ENCODE results near the gene PHC2. TPM values are rescaled to one million over a fixed set of nuclear protein-coding genes. Genes with fewer than 3 reads are reported as not detected.
A peak's percentile ranks its signal among the peaks of the same experiment; 100 is the strongest.

Gene PHC2
- total RNA-seq, 1 experiment from 2014 or later: 101 TPM

DNA sequence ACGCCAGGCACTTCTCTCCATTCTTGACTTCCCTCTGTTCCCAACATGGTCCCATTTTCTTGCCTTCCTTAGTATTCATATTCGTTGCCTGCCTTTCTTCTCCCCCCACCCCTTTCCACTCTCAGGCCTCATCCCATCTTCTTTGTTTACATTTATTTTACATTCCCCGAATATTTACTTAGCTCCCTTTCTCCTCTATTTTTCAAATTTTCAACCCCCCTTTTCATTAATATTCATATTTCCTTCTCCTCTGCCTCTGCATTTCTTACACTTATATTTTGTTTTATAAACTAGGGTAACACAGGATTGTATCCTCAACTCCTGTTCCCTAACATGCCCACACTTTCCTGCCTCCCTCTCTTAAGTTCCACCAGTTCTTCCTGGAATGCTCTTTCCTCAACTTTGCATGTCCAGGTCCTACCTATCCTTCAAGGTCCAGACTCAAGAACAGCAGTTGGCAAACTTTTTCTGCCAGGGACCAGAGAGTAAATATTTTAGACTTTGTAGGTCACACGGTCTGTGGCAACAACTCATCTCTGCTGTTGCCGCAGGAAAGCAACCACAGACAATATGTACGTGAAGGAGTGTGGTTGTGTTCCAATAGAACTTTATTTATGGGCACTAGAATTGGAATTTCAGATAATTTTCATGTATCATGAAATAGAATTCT, 80.1 kb downstream of the PHC2 start:
- no peak for DNase-seq (ENCODE audit: low read depth)

DNA sequence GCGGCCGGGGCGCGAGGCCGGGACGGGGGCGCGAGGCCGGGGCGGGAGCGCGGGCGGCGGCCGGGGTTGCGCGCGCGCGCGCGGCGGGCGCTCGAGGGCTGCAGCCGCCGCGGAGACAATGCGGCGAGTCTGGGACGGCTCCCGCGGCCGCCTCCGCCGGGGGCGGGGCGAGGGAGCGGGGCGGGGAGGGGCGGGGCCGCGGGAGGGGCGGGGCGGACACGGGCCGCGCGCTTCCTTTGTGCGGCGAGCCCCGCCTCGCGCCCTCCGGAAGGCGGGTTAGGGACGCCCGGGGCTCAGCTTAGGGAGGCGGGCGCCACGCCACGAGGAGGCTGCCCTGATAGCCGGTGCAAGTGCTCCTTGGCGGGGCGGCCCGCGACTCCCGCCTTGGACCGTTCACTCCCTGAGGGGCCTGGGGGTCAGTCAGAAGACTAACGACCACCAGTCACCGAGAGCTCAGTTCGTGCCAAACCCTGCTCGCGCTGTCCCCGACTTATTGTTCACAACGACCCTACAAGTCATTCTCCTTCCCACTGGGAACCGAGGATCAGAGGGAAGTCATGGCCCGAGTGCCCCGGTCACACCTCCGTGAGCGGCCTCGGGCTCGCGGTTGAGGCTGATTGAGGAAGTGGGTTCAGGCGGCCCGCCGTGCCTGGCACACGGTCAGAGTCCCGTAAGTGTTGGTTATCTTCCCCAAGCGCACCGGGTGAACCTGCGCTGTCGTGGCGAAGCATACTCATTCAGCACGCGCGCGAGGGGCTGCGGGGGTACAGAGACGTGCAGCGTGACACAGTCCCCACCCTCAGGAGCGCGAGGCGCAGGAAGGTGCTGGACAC, 80.9 kb downstream of the PHC2 start:
- DNase-seq (ENCODE audit: low read depth): peak; percentile 95

DNA sequence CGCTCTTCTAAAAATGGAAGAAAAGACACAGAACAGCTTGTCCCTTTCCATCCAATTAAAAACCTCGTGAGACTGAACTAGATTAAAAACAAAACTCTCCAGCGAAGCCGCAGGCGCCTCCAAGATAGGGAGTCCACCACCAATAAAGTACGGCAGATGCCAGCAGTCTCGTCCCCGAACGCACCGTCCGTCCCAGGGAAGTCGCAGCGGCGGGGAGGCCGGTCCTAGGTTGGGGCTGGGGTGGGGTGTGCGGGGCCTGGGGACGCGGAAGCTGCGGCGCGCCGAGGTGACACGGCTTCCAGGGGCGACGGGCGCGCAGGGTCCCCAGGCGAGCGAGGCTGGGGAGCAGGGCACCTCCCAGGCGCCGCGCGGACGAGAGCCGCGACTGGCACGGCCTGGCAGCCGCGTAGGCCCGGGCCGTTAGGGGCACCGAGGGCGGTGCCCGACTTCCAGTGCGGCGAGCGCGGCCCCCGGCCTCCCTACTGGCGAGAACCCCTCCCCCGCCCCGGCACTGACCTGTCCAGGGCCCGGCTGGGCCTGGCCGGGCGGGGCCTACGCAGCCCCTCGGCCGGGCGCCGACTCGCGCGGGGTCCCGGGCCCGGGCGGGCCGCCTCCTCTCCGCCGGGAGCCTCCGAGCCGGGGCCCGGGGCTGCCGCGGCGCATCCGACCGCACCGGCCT, 81.7 kb downstream of the PHC2 start:
- peak; percentile 61 for DNase-seq (ENCODE audit: low read depth)

DNA sequence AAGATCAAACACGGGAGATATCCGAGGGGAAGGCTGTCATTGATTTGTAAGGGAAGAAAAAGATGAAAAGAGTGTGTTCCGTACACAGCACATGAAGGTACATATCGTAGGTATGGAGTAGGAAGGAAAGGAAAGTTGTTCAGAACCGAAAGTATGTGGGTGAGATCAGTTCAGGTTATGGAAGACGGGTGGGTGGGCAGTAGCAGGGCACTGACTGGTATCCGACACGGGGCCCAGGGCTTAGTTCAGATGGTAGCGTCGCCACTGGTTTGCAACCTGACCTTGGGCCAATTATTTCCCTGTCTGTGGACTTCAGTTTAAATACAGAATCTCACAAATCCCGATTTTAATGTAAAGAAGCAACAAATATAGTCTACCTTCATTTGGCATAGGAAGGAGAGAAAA, 82.2 kb downstream of the PHC2 start:
- peak; percentile 65 for DNase-seq (ENCODE audit: low read depth)

DNA sequence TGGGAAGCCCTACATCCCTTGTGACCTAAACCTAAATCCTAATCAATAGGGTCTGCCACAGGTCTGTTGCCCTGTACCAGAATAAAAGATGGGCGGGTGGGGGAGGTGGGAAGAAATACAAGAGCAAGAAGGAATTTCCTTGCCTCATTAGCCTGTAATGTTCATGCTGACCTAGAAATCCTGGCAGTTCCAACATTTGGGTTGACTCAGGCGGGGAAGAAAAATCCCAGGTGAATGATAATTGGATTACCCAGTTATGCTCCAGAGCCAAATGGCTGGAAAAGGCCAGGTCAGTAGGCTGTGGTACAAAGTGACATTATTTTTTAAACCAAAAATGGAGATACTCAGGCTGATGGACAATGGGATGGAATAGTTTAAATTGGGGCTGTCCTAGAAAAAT, 82.7 kb downstream of the PHC2 start:
- peak; percentile 71 for DNase-seq (ENCODE audit: low read depth)

DNA sequence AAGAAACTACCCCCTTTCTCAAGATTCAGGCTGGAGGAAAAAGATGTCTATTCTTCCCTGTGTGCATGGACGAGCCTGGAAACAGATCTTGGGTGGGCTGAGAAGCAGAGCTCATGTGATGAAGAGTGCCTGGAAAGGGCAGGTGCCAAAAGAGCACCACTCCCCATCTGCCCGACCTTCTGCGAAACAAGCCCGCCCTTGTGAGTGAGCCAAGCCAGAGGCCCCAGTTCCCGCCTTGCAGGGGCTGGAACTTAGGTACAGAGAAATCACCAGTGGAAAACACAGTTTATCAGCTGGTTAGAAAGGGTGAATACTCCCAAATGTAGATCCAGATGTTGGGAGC, 83.3 kb downstream of the PHC2 start:
- peak; percentile 72 for DNase-seq (ENCODE audit: low read depth)

DNA sequence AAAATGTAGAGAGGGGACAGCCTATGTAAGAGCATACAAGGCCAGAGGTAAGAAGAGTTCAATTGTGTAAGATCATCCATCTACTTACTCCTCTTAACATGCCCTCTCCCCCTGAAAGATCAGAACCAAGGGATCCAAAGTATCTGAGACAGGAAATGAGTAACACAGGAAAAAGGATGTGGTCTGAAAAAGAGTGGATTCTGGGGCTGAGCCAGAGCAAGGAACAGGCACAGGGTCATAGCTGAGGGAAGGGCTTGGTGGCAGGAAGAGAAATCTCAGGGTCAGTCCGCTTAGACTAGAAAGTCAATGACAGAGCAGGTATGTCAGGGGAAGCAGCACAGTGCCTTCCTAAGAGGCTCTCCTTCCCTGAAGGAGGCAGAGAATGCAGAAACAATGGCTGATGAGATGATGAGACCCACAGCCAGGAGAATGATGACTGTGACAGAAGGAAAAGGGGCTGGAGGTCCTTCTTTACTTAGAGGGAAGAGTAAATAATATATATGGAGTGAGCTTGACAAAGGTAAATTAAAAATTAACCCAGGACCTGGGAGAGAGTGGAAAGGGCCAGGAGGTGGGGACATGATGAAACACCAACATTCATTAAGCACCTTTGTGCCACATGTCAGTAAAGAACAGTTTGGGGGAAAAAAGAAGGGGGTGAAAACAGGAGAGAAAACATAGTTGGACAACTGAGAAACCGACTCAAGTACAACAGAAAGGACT, 83.8 kb downstream of the PHC2 start:
- peak; percentile 97 for DNase-seq (ENCODE audit: low read depth)

DNA sequence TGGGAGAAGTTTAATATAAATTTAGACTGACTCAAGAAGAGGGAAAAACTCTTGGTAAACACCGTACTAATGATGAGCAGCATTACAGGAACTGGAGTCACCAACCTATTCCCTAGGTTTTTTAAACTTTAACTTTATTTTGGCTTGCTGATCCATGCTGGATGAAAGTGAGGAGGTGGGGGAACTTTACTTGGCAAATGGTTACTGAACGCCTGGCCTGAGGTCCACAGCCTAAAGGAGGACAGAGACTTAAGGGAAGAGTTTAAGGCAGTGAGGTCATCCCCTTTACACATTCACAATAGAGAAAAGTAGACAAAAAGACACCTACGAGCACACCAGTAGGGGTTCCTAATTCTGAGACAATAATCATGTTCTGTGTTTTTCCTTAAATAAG, 84.4 kb downstream of the PHC2 start:
- no peak for DNase-seq (ENCODE audit: low read depth)

DNA sequence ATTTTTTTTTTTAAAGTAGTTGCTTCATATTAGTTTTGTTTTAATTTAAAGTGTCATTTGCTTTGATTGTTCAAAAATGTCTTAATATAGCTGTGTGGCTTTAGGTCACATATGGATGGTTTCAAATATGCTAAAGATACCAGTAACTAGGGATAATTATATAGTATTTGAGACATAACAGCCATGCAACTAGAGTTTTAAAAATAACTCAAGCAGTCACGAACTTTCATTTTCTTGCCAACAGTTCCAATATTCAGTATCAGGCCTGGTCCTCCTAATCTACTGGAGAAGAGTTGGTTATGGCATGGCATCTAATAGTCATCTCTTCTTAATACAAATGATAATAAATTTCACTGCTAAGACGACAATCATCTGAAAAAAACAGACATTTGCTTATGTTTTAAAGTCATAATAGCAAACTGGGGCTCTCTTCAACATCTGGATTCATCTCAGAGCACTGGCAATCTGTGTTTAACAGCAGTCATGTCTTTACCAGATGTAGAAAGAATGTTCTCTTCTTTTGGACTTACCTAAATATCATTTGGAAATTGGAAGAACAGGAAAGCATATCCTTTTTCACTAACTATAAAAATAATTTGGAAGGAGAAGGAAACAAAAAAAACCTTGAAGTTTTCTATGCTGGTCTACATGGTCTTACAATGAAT, 85.9 kb downstream of the PHC2 start:
- no peak for DNase-seq (ENCODE audit: low read depth)

DNA sequence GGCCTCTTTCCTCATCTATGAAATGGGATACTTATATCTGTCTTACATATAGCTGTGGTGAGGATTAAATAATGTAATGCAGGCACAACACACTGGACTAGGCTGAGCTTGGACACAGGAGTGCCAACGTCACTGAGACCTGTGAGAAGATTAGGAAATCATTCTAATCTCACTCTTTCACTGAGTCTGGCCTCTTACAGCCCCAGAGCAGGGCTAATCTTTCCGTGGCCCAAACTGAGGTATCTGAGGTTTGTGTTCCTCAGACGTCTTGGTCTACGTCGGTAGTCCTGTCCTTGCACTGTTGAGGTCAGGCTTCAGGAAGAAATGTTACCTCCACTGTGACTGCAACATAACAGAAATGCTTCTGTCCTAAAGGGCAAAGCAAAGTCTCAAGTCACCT, 87.4 kb downstream of the PHC2 start:
- no peak for DNase-seq (ENCODE audit: low read depth)

DNA sequence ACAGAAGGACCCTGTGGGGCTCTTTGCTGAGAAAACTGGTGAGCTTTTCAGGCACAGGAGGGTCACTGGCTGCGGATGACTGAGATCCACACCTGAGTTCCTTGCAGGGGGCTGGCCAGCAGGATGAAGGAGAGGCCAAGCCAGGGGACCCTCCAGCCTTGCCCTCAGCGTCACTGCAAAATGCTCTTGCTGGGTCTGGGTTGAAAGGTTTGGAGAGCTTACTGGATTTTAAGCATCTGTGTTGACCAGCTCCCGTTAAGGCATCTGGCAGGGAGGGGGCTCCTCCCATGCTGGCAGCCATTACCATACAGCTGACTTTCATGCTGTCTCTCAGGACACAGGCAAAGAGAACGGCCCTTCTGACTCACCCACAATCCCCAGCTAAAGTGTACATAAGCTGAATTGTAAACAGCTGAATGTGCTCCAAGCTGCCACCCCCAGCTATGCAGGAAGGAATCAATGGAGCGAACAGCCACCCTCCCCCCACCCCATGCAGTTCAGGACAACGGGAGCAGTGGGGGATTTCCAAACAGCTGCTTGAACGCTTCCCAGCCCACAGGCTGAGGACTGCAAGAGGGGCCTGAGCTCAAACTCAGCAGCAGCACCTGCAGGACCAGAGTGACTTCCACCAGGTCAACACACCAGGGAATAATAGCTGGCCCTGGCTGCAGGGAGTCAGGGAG, 88.7 kb downstream of the PHC2 start:
- DNase-seq (ENCODE audit: low read depth): peak; percentile 96

DNA sequence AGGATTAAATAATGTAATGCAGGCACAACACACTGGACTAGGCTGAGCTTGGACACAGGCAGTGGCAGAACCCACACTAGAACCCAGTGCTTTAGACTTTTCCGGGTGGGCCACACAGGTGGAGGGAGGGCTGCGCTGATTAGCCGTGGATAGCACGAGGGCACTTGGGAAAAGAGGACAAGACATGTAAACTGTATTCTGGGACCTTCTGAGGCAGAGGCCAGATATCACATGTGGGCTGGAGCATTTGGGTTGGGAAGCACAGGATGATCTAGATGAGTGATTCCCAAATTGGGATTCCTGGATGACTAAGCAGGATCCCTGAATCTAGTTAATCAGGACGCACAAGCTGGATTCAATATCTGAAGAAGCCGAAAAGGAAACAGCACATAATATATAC, 89.7 kb downstream of the PHC2 start:
- DNase-seq (ENCODE audit: low read depth): no peak

DNA sequence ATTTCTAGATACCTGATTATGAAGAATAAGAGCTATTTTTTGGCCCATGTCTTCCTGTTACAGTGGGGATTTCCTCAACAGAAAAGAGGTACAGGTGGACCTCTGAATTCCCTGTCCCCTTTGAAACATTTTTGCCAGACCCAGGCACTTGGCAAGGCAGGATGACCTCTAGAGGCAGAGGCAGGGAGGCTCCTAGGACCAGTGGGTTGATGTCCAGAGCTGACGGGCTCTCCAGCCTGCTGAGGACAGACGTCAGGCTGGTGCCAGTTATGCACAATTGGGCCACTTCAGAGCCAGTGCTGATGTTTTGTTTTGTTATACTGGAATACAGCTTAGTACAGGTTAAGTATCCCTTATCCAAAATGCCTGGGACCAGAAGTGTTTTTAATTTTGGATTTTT, 91.5 kb downstream of the PHC2 start:
- DNase-seq (ENCODE audit: low read depth): no peak

DNA sequence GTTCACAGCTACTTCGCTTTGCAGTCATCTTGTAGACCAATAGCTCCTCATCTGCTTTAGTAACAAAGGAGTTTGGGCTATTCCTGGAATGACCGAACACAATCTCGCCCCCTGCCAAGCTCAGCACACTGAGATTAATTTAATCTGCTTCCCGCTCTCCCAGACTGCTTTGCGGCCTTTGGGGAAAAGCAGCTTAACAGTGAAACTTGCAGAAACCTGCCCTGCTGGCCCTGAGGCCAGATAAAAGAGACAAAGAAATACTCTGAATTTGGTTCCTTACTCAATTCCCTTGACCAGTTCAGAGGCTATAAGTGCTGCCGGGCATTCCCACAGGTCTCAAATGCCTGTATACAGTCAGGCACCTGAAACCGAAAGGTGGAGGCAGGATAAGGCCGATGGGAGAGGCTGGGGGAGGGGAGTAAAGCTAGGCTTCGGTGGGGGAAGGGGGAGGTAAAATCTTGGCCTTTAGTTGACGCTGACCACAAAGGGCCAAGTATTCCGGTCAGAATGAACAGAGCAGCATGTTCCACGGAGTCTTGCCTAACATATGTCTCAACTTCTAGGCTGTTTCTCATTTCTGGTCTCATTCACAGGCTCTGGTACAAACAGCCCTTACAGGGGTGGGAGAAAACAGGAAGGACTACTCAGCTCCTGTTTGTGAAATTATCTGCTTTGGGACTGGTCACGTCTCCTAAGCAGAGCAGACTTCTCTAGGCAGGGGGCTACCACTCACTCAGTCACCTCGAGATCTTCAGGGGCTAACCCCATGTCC, 92.3 kb downstream of the PHC2 start:
- DNase-seq (ENCODE audit: low read depth): no peak

DNA sequence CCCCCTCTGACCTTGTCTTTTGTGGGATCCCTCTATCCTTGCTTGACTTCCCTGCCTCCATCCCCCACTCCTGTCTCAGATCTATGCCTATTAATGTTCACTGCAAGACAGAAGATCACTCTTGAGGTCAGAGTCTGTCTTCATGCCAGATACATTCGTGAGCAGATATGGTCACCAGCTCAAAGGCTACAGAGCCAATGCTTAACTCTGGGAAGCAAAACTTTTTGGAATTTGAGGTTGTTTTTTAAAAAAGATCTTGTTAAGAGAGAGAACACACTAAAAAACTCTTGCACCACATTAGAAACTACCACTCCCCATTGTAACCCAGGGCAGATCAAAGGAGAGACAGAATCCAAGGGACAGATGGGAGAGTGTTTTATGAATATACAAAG, 92.9 kb downstream of the PHC2 start:
- DNase-seq (ENCODE audit: low read depth): no peak

DNA sequence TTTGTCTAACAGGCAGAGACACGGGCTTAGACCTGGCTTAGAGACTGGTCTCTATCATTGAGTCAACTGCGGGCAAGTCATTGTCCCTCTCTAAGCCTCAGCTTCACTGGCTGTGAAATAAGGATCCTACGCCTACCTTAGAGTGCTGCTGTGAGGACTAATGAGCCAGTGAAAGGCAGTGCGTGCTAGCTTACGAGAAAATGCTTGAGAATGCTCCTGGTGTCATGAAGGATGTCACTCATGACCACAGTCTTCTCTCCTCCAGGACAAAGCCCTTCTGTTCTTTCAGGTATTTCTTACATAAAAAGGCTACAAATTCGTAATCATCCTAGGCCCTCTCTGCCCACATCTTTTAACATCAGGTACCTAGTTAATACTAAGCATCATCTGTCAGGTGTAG, 93.5 kb downstream of the PHC2 start:
- no peak for DNase-seq (ENCODE audit: low read depth)

DNA sequence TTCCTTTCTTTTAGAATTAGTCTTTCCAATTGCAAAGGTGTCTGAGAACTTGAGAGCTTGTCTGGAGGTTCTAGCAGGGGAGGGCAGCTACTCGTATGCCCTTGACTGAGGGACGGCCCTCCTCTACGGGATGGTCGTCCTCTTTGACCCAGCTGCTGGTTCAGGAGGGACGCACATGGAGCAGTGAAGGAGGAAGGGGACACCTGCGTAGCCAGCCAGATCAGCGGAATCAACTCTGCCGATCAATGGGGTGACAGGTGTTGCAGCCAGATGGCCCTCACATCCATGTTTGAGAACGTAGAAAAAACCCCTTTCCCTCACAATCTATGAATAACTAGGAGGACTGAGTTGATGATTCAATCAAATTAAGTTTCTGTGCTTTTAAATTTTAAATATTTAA, 94.3 kb downstream of the PHC2 start:
- no peak for DNase-seq (ENCODE audit: low read depth)

DNA sequence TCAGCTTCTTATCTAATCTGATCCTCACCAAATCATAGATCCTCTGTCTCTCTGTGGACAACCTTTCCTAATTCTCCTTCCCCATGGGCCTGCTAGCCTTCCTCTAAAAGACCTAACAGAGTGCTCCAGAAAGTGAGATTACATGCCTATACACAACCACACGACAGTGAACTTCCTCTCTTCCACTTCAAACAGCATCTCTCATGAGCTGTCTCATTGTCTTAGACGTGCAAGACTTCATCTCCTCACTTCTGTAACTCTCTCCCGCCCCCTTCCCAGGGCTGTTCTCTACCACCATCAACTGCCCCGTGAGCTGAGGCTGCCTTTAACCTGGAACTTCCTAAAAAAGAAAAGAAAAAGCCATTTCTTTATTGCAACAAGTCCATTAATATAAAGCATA, 95.9 kb downstream of the PHC2 start:
- DNase-seq (ENCODE audit: low read depth): no peak

DNA sequence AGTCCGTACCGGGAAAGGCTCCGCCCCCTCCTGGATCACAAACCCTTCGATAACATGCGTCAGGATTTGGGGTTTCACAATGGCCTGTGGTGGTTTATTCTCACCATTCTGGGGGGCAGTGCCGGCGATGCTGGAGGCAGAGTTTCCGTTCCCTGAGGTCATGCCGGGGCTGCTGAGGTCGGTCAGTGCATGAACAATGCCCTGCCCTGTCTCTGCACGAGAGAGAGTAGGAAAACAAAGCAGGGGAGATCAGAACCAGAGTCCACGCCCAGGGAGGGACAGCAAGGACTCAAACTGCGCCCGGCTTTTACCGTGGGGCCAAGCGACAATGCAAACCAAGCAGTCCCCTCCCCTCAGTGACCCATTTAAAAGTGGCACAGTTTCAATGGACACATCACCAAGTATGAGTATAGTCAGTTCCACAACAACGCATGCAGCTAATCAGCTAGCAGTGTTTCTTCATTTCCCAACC, 96.8 kb downstream of the PHC2 start:
- no peak for DNase-seq (ENCODE audit: low read depth)

DNA sequence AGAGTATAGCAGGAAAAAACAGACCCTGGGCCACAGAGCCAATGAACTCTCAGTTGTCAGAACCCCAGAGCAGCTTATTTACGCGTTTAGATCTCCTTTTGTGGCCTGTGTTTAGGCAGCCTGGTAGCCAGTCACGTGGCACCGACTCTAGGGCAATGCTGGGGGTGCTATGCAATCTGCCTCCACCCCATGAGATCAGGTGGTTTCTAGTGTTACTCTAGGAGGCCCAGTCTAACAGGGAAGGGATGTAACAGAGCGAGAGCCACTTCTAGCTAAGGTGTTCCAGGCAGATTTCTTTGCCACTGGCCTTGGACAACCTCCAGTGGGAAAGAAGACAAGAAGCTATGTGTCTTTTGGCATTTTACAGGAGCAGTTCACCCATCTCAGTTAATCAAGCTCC, 98.0 kb downstream of the PHC2 start:
- no peak for DNase-seq (ENCODE audit: low read depth)
